ENCODE data around the gene PIEZO1.

Gene PIEZO1

DNA sequence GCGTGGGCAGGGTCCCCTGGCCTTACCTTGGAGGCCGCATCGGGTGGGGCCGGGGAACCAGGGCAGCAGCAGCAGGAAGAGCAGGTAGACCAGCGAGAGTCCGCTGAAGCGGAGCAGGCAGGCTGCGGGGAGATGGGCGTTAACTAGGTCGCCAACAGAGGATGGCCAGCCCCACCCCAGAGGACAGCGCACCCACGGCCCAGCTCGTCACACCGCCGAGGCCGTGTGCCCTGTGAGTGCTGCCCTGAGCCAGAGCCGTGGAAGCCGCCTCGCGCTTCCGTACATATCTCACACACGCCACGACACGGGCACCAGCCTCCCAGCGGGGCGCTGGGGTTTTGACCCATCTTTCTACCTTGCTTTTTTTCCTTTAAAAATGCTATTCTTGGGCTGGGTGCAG, 35.7 kb downstream of the PIEZO1 start:
- no peak for DNase-seq (ENCODE audit: low spot score)

GRCh38 chr16:88748364-88748763, 36.7 kb downstream of the PIEZO1 start:
- DNase-seq (ENCODE audit: low spot score), result no peak

DNA sequence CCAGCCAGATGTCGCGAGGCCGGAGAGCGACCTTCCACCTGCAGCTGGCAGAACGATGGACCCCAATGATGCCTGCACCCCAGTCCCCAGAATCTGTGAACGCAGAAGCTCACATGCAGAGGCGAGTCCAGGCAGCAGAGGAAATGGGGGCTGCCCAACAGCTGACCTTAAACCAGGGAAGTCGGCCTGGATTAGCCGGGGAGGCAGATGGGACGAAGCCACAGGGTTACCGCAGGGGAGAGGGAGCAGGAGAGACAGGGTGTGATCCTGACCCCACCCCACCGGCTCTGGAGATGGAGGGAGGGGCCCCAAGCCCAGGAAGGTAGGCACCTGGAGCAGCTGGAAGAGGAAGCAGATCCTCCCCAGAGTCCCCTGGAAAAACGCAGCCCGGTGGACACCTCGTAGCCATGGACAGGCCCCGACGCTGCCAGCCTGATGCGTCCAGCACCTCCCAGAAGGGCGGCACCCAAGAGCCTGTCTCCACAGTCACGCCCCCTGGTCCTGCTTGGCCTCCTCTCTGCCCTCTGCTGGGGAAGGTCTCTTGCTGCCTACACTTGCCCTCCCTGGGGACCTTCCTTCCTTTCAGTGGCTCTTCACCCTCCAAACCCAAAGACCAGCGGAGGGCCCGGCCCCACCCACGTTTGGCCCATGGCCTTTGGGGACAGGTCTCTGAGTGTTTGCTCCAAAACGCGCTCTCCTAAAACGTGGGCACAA, 37.3 kb downstream of the PIEZO1 start:
- DNase-seq (ENCODE audit: low spot score), result no peak

DNA sequence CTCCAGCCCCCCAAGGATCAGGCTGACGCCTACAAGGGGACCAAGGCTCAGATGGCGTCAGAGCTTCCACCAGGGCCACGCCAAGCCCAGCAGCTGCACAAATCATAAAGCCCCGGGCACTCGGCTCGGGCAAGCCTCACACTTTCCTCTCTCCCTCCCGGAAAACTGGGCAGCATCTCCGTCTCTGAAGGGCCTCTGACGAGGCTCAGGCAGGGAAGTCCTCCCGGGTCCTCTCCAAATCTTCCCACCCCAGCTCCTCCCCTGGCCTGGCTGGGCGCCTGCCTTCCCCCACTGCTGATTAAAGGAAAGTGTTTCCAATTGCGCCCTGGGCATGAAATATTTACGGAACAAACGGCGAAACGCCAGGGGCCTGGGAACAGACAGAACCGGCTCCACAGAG, 38.5 kb downstream of the PIEZO1 start:
- DNase-seq (ENCODE audit: low spot score), result no peak

DNA sequence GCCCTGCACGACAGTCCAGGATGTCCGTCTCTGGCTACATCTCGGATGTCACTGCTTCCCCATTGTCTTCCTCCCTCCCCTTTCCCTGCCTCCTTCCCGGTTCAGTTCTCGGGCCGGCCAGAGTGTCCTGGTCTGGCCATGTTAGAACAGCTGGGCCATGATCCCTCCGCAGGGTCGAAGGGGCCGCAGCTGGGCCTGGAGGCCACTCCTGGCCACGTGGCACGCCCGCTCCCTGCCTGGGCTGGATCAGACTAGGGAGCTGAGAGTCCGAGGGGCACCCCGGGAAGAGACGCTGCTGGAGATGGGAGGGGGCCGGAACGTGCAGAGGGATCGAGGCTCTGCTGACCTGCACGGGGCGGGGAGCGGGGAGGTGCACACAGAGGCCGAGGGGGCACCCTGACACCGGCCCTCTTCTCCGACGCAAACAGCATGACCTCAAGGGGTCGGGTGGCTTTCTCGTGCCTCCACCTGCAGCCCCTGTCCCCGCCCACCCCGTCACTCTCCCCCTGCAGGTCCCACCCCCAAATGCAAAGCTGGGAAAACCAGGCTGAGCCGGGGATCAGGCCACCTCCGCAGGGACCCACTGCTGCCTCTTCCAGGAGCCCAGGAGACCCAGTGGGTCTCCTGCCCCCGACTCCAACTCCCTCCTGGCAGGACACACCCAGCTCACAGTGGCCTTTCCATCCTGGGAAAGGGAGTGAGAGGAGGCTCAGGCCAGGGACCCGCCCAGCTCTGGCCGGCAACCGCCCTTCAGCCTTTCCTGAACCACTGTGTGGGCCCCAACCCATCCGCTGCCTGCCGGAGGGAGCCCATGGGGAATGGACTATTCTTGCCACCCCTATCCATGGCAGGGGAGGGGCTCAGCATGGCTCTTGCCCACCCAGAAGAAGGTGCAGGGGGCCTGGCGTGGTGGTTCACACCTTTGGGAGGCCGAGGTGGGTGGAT, 40.2 kb downstream of the PIEZO1 start:
- DNase-seq (ENCODE audit: low spot score), result no peak

DNA sequence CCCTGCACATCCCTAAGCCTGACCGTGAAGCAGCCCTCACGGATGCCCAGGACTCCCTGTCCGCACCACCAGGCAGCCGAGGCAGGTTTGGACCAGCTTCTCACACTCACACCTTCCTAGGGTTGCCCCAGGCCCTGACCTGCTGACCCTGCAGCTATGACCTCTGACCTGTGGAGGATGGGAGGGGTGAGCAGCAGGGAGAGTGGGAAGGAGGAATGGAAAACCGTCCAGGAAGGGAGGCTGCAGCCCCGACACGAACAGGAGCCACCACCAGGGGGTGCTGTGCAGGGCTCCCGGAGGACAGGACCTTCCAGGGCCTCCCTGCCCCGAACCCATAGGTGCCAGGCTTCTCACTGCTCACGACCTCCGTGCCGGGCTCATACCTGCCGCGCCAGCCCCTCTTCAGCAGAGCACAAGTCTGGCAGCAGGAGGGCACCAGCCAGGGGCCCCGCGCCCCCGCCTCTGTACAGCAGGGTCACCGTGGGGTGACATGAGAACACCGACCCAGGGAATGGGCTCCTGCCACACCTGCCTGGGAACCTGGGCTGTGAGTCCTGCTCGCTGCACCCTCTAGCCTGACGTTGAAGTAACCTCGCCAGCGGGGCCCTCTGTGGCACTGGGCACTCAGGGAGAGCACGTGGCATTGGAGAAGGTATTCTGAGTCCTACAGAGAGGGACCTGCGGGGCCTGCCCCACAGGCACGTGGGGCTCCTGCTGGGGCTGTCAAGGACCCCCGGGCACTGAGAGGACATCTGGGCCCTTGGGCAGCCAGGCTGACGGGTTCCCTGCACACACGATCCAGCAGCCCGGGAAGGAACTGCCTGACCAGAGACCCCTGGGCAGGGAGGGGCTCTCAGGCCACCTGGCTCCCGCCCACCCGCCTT, 41.1 kb downstream of the PIEZO1 start:
- peak; percentile 93 for DNase-seq (ENCODE audit: low spot score)

GRCh38 chr16:88742896-88743605, 42.0 kb downstream of the PIEZO1 start:
- no peak for DNase-seq (ENCODE audit: low spot score)

- no peak for DNase-seq (ENCODE audit: low spot score)
Observed at GRCh38 chr16:88741368-88741767, 43.7 kb downstream of the PIEZO1 start.

DNA sequence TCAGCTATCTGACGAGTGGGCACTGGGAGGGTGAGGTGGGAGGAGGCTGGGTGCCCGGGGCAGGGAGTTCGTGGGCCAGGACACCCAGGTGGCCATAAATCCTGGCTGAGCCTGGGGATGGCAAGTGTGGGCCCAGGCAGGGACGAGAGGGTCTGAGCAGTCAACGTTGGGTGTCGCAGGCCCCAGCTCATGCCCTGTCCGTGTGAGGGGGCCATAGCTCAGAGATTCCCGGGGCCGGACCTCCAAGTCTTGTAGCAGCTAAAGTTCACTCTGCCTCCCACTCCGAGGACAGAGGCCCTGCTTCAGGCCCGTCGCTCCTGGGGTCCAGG, 44.3 kb downstream of the PIEZO1 start:
- DNase-seq (ENCODE audit: low spot score), result no peak

DNA sequence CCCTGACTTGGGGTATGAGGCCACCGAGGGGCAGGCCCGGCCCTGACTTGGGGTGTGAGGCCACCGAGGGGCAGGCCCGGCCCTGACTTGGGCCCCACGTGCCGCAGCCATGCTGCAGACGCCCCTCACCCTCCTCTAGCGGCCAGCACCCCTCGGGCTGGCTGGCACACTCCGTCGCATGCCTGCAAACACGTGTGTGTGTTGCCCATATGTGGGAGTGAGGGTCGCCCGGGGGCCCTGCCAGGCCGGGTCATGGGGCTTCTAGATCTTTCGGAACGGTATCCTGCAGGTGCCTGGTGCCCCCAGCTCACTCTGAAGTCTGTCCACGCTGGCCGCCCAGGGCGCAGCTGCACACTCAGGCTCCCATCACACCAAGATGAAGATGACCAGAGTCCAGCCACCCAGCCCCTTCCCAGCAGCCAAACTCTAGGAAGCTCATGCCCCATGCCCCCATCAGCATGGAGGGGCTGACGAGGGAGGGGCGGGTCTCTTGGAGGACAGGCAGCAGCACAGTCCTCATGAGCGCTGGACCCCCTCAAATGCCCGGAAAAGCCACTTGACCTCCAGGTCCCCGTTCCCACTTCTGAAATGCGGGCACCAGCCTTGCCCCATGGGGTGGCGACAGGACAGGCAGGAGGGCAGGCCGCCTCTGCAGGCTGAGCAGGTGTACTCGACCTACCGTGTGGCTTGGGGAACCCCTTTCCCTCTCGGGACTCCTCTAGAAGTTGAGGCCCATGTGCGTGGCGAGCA, 44.9 kb downstream of the PIEZO1 start:
- no peak for DNase-seq (ENCODE audit: low spot score)

- DNase-seq (ENCODE audit: low spot score), result no peak
Observed at GRCh38 chr16:88739139-88739976, 45.7 kb downstream of the PIEZO1 start.

GRCh38 chr16:88738151-88739084, 46.6 kb downstream of the PIEZO1 start:
- no peak for DNase-seq (ENCODE audit: low spot score)

DNA sequence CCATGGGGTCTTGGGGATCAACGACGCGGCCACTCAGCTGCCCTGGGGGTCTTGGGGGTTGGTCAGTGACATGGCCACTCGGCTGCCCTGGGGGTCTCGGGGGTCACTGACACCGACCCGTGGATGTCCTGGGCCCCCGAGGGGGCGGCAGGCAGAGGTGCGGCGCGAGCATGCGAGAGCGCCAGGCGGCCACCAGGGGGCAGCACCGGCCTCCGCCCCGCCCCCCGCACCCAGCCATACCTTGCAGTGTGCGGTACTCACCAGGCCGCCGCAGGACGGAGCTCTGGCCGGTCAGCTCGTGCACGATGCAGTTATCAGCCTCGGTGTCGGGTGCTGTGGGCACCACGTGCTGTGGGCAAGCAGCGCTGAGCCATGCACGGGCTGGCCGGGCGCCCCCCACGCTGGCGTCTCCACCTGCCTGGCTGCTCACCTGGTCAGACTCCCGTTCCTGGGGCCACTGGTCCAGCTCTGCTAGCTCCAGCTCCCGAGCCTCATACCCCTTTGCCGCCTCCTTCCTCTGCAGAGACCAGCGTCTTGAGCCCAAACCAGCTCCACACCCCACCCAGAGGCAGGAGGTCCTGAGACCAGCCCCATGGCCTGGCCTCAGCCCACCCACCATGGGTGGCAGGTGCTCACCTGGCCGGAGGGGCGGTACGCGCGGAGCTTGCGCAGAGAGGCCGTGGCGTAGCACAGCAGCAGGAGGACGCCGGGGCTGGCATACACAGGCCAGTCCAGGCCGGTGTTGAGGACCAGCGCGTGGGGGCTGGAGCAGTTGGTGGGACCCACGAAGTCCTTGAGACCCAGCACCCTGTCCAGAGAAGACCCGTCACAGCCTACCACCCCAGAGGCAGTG, 47.5 kb downstream of the PIEZO1 start:
- DNase-seq (ENCODE audit: low spot score), result peak; percentile 82

- no peak for DNase-seq (ENCODE audit: low spot score)
Observed at GRCh38 chr16:88736496-88736895, 48.5 kb downstream of the PIEZO1 start.

- DNase-seq (ENCODE audit: low spot score), result no peak
Observed at GRCh38 chr16:88736088-88736487, 48.9 kb downstream of the PIEZO1 start.

GRCh38 chr16:88735616-88736015, 49.4 kb downstream of the PIEZO1 start:
- no peak for DNase-seq (ENCODE audit: low spot score)

DNA sequence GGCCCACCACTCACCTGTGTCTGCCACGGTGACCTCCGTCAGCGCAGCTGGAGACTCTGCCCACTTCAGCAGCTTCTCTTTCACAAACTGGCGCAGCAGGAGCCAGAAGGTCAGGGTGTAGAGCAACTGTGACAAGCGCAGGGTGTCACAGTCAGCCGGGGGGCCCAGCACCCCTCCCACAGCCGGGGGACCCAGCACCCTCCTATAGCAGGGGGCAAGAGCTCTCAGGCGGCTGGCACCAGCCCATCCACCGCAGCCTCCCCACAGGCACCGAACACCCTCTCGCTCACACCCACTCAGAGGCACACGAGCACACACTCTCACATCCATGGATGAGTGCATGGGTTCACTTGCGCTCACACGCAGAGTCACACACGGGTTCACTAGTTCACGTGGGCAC, 49.9 kb downstream of the PIEZO1 start:
- no peak for DNase-seq (ENCODE audit: low spot score)

- DNase-seq (ENCODE audit: low spot score), result no peak
Observed at GRCh38 chr16:88734361-88734728, 50.7 kb downstream of the PIEZO1 start.

Measured in ecto neural progenitor cell (in vitro differentiated cells).